ENCODE measurements around the gene TSEN34.
"Not testable (repeated sequence)": the region's sequence is repeated elsewhere in the genome, so short reads cannot be mapped to it uniquely, and the experiment has no call there.

- TF ChIP-seq CTCF (IDR thresholded peaks at IDR 0.05; ENCODE audit: insufficient read depth, low read depth, low read length); EZH2 (IDR thresholded peaks at IDR 0.05; ENCODE audit: insufficient read depth, low read length): not testable (repeated sequence)
These were observed 26.6 kb downstream of the TSEN34 start for GRCh38 chr19:54217517-54218247.

Measured in astrocyte (in vitro differentiated cells and primary cell).